ENCODE data around the gene ZNF880.

DNA sequence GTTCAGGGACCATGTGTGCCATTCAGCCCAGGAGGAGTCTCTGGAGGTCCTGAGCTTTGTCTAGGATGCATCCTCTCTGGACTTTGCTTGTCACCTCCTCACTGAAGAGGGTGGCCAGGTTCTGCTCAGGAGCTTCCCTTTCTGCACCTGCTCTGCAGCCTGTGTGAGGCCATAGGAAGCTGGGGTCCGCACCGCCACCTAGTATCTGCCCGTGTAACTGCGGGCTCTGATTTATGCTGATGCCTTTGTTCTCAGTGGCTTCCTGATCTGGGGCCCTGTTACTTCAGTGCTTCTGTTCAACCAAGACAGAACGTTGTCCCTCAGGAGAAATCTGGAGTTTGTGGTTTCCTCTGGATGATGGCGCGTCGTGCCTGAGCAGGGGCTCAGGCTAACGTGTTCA is 18.2 kb upstream of the ZNF880 start:
- TF ChIP-seq YY1 (tag by site-specific recombination; IDR thresholded peaks at IDR 0.05) (no peak), SCRT2 (tag by site-specific recombination; IDR thresholded peaks at IDR 0.05) (no peak), BCL11B (tag by site-specific recombination; IDR thresholded peaks at IDR 0.05; ENCODE audit: low read depth) (no peak), ZNF23 (tag by site-specific recombination; IDR thresholded peaks at IDR 0.05; ENCODE audit: borderline replicate concordance) (no peak), CTCF (tag by site-specific recombination; IDR thresholded peaks at IDR 0.05) (no peak), PRDM4 (tag by site-specific recombination; IDR thresholded peaks at IDR 0.05) (no peak)
- TF ChIP-seq, protein P1, sequence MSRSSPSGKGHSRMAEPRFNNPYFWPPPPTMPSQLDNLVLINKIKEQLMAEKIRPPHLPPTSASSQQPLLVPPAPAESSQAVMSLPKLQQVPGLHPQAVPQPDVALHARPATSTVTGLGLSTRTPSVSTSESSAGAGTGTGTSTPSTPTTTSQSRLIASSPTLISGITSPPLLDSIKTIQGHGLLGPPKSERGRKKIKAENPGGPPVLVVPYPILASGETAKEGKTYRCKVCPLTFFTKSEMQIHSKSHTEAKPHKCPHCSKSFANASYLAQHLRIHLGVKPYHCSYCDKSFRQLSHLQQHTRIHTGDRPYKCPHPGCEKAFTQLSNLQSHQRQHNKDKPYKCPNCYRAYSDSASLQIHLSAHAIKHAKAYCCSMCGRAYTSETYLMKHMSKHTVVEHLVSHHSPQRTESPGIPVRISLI (tag by site-specific recombination; IDR thresholded peaks at IDR 0.05), result no peak

All from HEK293 (cell line).